ENCODE measurements around the gene ABCG2. TPM values are rescaled to one million over a fixed set of nuclear protein-coding genes. Genes with fewer than 3 reads are reported as not detected.

Gene ABCG2
- total and polyA plus RNA-seq, 9 donors = 3.4 to 6.5 (median 4.4) TPM

Other genes starting within 250 kb of the ABCG2 start
- gene SPP1, start 182.9 kb downstream of the ABCG2 start, total RNA-seq = 238 TPM
- gene SPP1, start 182.9 kb downstream of the ABCG2 start, polyA plus RNA-seq (ENCODE audit: insufficient read depth in 1 of 8, insufficient read length in 8 of 8, low replicate concordance in 1 of 8) = 100 to 1,000 TPM in 4 of 8 donors, 10 to 100 TPM in 4; 43.5 to 186 (median 101) TPM
- 39.9 TPM for gene PKD2, start 151.0 kb downstream of the ABCG2 start, total RNA-seq
- 10 to 100 TPM; 20.1 to 42.7 (median 28.2) TPM for gene PKD2, start 151.0 kb downstream of the ABCG2 start, polyA plus RNA-seq (ENCODE audit: insufficient read depth in 1 of 8, insufficient read length in 8 of 8, low replicate concordance in 1 of 8)
- gene PPM1K, start 125.9 kb upstream of the ABCG2 start, total RNA-seq = 22.5 TPM
- gene PPM1K, start 125.9 kb upstream of the ABCG2 start, polyA plus RNA-seq (ENCODE audit: insufficient read depth in 1 of 8, insufficient read length in 8 of 8, low replicate concordance in 1 of 8) = 10 to 100 TPM; 10.9 to 17.4 (median 14.8) TPM
- 1.3 TPM for gene HERC6, start 220.2 kb upstream of the ABCG2 start, total RNA-seq
- gene HERC6, start 220.2 kb upstream of the ABCG2 start, polyA plus RNA-seq (ENCODE audit: insufficient read depth in 1 of 8, insufficient read length in 8 of 8, low replicate concordance in 1 of 8) = 1 to 10 TPM in 4 of 8 donors, under 1 TPM in 4; 0.77 to 2.3 (median 1.1) TPM